Erythroblast (primary cell): Measurements from ENCODE around the gene NRN1.

Source experiments
- DNase-seq, 2 experiments: peaks; one replicate each; lab custom pipeline; 2025; lab: John Stamatoyannopoulos, UW
- GATA1 ChIP-seq: IDR thresholded peaks from 2 replicates; pipeline ENCODE4 v1.6.1; 2011; ENCODE audit warnings: low read depth, mild to moderate bottlenecking, control low read depth, low read length, moderate library complexity
- POLR2A ChIP-seq: IDR thresholded peaks from 2 replicates; pipeline ENCODE4 v1.6.1; 2011; ENCODE audit warnings: mild to moderate bottlenecking, low read length

Gene NRN1

GRCh38 chr6:6006006-6006427, 708 bp downstream of the NRN1 start:
- DNase-seq = no peak
- TF ChIP-seq POLR2A = no peak
- no peak for TF ChIP-seq GATA1

- no peak for DNase-seq
- TF ChIP-seq GATA1 (no peak), POLR2A (no peak)
Observed at GRCh38 chr6:6005051-6006005, 1.4 kb downstream of the NRN1 start.

GRCh38 chr6:6004390-6004995, 2.2 kb downstream of the NRN1 start:
- DNase-seq = no peak
- TF ChIP-seq GATA1 (no peak), POLR2A (no peak)

- no peak for TF ChIP-seq GATA1
- TF ChIP-seq POLR2A = no peak
- no peak for DNase-seq
Observed at GRCh38 chr6:6003621-6004366, 2.9 kb downstream of the NRN1 start.

- TF ChIP-seq GATA1 (no peak), POLR2A (no peak)
- no peak for DNase-seq
Observed at GRCh38 chr6:6002848-6003620, 3.7 kb downstream of the NRN1 start.

GRCh38 chr6:6002005-6002847, 4.5 kb downstream of the NRN1 start:
- DNase-seq = no peak
- no peak for TF ChIP-seq POLR2A
- TF ChIP-seq GATA1 = no peak

- TF ChIP-seq POLR2A (no peak), GATA1 (no peak)
- no peak for DNase-seq
Observed at GRCh38 chr6:6001443-6001842, 5.3 kb downstream of the NRN1 start.

GRCh38 chr6:5999688-6000608, 6.8 kb downstream of the NRN1 start:
- TF ChIP-seq GATA1 (no peak), POLR2A (no peak)
- DNase-seq = no peak

GRCh38 chr6:5998711-5999687, 7.7 kb downstream of the NRN1 start:
- DNase-seq = no peak
- TF ChIP-seq GATA1 (no peak), POLR2A (no peak)

GRCh38 chr6:5998236-5998635, 8.5 kb downstream of the NRN1 start:
- DNase-seq = no peak
- TF ChIP-seq POLR2A = no peak
- TF ChIP-seq GATA1 = no peak

- DNase-seq = no peak
Observed at GRCh38 chr6:5997420-5997987, 9.2 kb downstream of the NRN1 start.

More at GRCh38 chr6:5997420-5997987, 9.2 kb downstream of the NRN1 start:
- no peak for TF ChIP-seq GATA1
